ENCODE data around the gene DSN1.
"Not testable (repeated sequence)": the region's sequence is repeated elsewhere in the genome, so short reads cannot be mapped to it uniquely, and the experiment has no call there.

Gene DSN1

GRCh38 chr20:36773597-36774390 lies at the start of gene DSN1:
DSN1 (minus strand) TSS chr20:36773763; CDS start chr20:36771458, 2,305 bp downstream.
- DNase-seq (ENCODE audit: low read depth) = peak; percentile 97

GRCh38 chr20:36823121-36823520 lies 49.6 kb upstream of the DSN1 start:
- DNase-seq (ENCODE audit: low read depth) = no peak

GRCh38 chr20:36821964-36822437 lies 48.4 kb upstream of the DSN1 start:
- DNase-seq (ENCODE audit: low read depth) = no peak

DNA sequence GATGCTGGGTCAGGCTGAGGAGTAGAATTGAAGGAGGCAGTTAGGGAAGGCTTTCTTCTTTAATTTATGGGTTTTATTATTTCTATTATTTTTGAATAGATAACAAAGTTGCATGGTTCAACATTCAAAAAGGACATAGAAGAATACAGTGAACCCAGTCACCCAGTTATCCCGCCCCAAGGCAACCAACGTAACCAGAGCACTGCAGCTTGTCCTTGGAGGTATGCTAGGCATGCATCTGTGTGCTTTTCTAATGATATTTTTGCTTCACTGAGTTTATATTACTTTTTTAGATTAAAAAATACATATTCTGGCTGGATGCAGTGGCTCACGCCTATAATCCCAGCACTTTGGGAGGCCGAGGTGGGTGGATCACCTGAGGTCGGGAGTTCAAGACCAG lies 47.4 kb upstream of the DSN1 start:
- no peak for DNase-seq (ENCODE audit: low read depth)

DNA sequence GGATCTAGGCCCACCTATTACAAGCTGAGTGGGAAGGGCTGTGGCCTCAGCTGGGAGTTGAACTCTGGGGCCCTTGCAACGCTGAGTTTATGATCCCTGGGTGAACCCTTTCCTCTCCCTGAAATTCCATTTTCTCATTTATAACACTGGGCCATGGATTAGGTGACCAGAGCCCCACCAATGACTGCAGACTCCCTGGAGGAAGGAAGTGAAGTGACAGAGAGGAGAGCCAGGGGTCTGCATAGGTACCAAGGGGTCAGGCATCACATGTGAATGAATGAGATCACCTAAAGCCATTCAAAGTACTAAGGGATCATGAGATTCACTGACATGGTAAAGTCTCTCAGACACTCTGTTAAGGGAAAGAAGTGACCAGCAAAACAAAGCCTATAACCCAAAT lies 46.5 kb upstream of the DSN1 start:
- no peak for DNase-seq (ENCODE audit: low read depth)

DNA sequence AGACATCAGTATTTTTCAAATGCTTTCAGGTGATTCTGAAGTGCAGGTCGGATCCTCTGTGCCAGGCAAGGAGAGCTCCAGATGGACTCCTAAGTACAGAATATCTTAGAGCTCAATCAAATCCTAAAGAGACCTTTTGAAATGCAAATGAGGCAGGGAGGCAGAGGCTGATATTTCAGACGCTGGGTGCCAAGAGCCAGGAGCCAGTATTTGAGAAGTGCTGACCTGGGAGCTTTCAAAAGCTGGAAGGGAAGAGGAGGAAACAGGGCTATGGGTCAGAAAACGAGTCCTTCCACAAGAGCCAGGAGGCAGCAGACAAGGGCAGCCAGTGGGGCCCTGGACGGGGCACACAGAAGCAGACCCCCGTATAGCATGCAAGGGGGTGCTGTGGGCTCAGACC lies 46.1 kb upstream of the DSN1 start:
- no peak for DNase-seq (ENCODE audit: low read depth)

GRCh38 chr20:36818861-36819260 lies 45.3 kb upstream of the DSN1 start:
- DNase-seq (ENCODE audit: low read depth) = no peak

- no peak for DNase-seq (ENCODE audit: low read depth)
Measured at GRCh38 chr20:36818185-36818584, 44.6 kb upstream of the DSN1 start.

DNA sequence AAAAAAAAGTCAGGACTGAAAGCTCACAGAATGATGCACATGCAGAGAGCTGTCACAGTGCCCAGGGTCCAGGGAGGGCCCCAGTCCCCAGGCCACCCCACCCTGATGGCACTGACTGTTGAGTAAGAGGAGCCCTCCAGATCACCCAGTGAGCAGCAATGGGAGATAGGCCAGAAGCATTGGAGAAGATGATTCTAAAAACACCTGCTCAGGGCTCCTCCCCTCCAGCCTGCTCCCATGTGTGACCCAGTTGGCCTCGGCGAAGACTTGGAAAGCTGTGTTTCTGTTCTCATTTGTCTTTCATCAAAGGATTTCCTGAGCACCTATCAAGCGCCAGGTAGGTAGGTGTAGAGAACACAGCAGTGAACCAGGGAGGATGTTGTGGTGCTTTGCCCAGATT lies 43.9 kb upstream of the DSN1 start:
- no peak for DNase-seq (ENCODE audit: low read depth)

- no peak for DNase-seq (ENCODE audit: low read depth)
Measured at GRCh38 chr20:36815454-36816091, 42.0 kb upstream of the DSN1 start.

DNA sequence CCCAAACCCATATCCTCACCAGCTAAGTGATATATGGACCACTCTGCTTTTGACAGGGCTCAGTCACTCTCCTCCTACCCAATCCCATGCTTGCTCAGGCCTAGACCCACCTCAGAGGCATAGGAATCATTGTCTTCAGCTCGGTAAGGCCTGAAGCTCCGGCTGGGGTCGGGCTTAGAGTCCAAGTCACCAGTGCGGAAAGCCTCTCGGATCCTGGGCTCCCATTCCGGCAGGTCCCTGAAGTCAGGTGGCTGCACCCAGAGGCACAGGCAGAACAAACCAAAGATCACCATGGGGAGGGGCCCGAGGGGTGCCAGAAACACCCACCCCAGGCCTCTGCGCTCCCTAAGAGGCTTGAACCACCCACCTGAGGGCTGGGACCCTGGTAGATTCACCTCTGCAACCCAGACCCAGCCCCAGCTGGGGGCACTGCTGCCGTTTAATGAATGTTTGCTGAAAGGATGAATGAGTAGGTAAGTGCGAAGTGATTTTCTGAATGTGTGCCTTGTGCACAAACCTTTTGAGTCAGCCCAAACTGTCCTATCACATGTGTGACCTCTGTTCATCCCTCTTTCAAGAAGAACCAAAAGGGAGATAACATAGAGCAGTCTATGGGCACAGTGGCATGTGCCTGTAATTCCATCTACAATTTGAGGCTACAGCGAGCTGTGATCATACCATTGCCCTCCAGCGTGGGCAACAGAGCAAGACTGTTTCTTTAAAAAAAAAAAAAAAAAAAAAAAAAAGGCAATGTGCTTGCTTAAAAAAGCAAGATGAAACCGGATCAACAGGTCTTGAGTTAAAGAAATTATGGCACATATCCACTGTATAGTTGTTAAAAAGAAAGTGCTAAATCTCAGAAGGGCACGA lies 39.3 kb upstream of the DSN1 start:
- no peak for DNase-seq (ENCODE audit: low read depth)

GRCh38 chr20:36808317-36809257 lies 35.0 kb upstream of the DSN1 start:
- peak; percentile 60 for DNase-seq (ENCODE audit: low read depth)

DNA sequence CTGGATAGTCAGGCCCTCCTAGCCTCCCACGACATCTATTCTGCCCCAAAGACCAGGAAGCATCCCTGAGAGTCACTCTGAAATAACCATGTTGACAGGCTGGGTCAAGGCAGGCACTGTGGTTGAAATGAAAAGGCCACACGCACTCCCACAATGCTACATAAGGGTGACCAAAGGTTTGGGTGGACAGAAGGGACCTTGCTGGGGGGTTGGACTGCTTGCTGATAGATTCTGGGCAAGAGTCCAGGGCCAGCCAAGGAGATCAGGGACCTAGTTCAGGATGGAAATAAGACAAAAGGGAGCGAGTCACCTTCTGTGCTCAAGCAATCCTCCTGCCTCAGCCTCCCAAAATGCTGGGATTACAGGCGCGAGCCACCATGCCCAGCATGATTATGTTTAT lies 32.5 kb upstream of the DSN1 start:
- DNase-seq (ENCODE audit: low read depth) = no peak

DNA sequence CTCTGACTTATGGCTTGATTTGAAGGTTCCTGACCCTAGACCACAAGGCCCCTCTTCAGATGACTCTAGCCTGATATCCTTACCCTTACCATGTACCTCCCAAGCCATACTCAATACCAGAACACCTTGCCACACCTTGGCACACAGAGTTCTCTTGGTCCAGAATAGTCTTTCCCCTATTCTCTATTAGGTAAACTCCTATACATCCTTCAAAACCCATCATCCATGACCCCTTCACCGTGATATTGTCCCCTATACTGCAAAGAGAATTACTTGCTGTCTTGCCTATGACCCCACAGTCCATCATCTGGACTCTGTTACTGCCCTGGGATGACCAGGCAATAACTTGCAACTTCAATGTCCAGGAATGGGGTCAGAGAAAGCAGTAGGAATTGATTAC lies 31.8 kb upstream of the DSN1 start:
- DNase-seq (ENCODE audit: low read depth) = no peak

- DNase-seq (ENCODE audit: low read depth) = no peak
Measured at GRCh38 chr20:36804425-36804824, 30.9 kb upstream of the DSN1 start.

GRCh38 chr20:36802326-36803222 lies 29.0 kb upstream of the DSN1 start:
- no peak for DNase-seq (ENCODE audit: low read depth)

GRCh38 chr20:36800410-36800809 lies 26.8 kb upstream of the DSN1 start:
- DNase-seq (ENCODE audit: low read depth) = no peak

- not testable (repeated sequence) for DNase-seq (ENCODE audit: low read depth)
Measured at GRCh38 chr20:36799313-36799712, 25.8 kb upstream of the DSN1 start.

- no peak for DNase-seq (ENCODE audit: low read depth)
Measured at GRCh38 chr20:36796875-36797274, 23.3 kb upstream of the DSN1 start.

GRCh38 chr20:36796117-36796516 lies 22.6 kb upstream of the DSN1 start:
- no peak for DNase-seq (ENCODE audit: low read depth)

Data from activated T-helper 9 cell treated with anti-CD3 and anti-CD28 coated beads, Interleukin-2, amount 50 U/mL, for 16 hours (primary cell).